RCC 7860 (cell line): Measurements from ENCODE around the gene AMBRA1.
A peak's percentile ranks its signal among the peaks of the same experiment; 100 is the strongest.
"Not testable (repeated sequence)": the region's sequence is repeated elsewhere in the genome, so short reads cannot be mapped to it uniquely, and the experiment has no call there.

Experiments
- DNase-seq: peaks from one replicate; pipeline ENCODE4 v3.0.0-alpha.2; 2015; ENCODE audit warnings: low spot score
- FAIRE-seq: peaks from 2 replicates; lab custom pipeline; 2012; peaks lifted over from hg19 to GRCh38; lab: Jason Lieb, UNC

AMBRA1 gene

DNA sequence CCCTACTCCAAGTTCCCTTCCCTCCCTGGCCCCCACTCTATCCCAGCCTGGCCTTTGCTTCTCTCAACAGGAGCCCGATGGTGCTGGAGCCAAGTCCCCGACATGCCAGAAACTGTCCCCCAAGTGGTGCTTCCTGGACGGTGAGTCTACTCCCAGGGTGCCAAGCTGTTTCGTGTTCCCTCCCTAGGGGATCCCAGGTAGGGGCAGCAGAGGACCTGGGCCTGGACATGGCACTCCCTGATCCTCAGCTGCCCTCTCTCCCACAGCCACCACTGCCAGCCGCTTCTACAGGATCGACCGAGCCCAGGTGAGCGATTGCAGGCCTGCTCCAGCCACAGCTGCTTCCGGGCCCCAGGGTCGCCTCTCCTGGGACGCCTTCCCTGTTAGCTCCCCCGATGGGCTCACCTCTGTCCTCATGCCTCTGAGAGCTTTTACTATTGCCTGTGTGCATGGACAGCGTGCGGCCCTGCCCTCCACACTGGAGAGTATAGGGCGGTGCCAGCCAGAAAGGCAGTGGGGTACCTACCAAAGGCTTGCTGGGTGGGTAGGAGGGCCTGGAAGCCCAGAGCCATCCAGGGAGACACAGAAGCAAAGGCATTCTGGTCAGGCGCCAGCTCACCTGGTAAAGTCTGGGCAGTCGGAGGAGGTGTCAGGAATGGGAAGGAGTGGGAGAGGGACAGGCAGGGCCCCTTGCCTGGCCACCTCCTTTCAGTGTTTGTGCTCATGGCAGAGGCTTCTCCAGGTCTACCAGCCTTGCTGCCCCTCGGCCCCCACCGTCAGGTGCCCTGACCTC lies 217.4 kb downstream of the AMBRA1 start:
- FAIRE-seq: no peak
- DNase-seq: no peak

DNA sequence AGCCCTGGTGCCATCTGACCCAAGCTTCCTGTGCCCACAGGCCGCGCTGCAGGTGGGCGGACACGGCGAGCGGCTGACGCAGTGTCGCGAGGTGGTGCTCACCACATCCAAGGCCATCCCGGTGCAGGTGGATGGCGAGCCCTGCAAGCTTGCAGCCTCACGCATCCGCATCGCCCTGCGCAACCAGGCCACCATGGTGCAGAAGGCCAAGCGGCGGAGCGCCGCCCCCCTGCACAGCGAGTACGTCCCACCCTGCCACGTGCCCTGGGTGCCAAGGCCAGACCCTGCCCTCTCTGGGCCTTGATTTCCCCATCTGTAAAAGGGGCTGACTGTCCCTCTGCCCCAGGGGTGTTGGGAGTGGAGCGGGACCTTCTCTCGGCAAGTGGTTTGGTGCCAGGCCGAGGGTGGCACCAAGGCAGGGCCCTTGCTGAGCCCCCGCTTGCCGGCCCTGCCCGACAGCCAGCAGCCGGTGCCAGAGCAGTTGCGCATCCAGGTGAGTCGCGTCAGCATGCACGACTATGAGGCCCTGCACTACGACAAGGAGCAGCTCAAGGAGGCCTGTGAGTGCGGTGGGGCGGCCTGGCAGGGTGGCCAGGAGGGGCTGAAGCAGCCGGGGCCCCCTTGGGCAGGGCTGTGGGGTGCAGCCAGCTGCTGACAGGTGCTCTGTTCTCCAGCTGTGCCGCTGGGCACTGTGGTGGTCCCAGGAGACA lies 218.3 kb downstream of the AMBRA1 start:
- no peak for FAIRE-seq

DNA sequence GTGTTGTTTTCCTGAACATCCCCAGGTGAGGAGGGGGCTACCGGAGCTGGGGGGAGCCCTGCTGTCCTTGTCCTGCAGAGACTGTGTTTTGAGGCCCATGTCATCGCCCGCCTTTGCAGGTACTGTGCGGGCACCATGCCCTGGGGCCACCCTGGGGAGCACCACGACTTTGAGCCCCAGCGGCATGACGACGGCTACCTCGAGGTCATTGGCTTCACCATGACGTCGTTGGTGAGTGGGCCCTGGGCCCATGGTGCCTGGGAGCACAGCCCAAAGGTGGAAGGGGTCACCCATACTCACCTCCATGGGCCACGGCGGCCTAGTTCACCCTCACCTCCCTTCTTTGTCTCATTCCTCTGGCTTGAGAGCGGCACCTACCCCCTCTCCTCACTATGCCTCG lies 219.0 kb downstream of the AMBRA1 start:
- DNase-seq: no peak
- no peak for FAIRE-seq

More for the DNA sequence above, 218.3 kb downstream of the AMBRA1 start:
- no peak for DNase-seq

DNA sequence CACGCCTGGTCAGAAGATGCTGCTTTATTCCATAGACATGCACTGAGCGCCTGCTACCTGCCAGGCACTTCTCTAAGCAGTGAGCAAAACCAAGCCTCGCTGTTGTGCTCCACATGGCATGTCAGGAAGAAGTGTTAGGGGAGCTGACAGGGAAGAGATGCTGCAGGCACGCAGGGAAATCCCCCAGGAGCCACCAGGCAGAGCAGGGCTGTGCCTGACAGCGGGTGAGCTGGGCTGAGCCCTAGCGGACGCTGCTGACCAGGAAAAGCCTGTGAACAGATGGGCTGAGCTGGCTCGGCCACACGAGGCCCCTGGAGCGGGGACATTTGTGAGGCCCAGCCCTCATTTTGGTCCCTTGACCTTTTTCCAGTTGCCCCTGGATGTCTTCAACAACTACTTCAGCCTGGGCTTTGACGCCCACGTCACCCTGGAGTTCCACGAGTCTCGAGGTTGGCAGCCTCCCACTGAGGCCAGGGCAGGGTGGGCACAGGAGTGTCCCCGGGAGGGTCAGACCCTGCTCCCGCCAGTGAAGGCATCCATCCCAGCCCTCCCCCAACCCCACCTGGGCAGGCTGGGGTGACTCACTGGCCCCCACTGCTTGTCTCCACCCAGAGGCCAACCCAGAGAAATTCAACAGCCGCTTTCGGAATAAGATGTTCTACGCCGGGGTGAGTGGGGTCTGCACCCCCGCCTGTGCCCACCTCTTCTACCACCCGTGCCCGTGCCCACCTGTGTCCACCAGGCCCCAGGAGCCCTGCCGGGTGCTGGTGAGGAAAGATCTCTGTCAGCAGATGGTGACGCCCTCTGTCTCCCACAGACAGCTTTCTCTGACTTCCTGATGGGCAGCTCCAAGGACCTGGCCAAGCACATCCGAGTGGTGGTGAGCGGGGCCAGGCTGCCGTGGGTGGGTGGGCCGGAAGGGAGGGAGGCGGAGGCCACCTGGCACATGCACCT lies 219.8 kb downstream of the AMBRA1 start:
- DNase-seq (no peak), FAIRE-seq (no peak)

DNA sequence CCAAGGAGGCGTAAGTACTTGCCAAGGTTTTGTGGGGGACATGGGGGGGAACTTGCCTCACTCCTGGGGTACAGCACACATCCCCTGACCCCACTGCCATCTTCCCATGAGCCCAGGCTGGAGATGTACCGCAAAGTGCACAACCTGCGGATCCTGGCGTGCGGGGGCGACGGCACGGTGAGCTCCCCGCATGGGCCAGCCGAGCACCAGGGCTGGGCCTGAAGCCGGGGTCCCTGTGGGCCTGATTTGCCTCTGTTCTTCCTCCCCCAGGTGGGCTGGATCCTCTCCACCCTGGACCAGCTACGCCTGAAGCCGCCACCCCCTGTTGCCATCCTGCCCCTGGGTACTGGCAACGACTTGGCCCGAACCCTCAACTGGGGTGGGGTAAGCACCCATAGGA lies 221.3 kb downstream of the AMBRA1 start:
- not testable (repeated sequence) for DNase-seq, FAIRE-seq

DNA sequence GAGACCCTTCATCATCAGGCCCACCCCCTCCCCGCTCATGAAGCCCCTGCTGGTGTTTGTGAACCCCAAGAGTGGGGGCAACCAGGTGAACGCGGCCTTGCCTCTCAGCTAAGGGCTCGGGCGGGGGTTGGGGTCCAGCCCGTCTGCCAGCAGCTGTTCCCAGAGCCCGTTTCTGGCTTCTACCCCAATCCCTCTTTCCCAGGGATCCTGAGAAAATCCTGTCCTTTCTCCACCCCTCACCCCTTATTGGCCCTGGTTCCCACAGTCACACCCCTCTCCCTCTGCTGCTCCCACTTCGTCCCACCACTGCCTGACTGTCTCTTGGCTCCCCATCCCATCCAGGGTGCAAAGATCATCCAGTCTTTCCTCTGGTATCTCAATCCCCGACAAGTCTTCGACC lies 221.7 kb downstream of the AMBRA1 start:
- FAIRE-seq (no peak), DNase-seq (no peak)

DNA sequence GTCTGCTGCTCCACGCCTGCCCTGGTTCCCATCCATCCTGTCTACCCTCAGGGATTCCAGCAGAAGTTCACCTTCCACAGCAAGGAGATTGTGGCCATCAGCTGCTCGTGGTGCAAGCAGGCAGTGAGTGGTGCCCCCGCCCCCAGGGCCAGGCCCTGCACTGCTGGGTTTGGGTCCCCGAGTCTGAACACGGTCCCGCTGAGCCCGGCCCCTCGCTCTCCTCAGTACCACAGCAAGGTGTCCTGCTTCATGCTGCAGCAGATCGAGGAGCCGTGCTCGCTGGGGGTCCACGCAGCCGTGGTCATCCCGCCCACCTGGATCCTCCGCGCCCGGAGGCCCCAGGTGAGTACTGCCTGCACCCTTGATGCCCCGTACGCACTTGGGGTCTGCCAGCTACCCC lies 222.6 kb downstream of the AMBRA1 start:
- not testable (repeated sequence) for DNase-seq, FAIRE-seq

DNA sequence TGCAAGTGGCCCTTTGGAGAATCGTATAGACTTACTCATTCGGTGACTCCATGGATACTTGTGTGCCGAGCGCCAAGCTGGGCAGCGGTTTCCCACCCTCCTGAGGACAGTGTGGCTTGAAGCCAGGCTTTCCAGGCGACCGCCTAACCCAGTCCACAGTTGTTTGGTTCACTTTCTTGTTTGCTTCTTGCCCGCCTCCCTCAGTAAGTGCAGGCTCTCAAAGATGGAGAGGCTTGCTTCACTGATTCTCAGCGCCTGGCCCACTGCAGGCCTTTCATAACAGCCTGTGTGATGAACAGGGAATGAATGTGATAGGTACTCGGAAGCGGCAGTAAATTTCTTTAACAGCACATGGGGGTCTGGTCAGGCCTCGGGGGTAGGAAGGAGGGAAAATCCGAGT lies 223.6 kb downstream of the AMBRA1 start:
- no peak for DNase-seq
- FAIRE-seq: no peak

DNA sequence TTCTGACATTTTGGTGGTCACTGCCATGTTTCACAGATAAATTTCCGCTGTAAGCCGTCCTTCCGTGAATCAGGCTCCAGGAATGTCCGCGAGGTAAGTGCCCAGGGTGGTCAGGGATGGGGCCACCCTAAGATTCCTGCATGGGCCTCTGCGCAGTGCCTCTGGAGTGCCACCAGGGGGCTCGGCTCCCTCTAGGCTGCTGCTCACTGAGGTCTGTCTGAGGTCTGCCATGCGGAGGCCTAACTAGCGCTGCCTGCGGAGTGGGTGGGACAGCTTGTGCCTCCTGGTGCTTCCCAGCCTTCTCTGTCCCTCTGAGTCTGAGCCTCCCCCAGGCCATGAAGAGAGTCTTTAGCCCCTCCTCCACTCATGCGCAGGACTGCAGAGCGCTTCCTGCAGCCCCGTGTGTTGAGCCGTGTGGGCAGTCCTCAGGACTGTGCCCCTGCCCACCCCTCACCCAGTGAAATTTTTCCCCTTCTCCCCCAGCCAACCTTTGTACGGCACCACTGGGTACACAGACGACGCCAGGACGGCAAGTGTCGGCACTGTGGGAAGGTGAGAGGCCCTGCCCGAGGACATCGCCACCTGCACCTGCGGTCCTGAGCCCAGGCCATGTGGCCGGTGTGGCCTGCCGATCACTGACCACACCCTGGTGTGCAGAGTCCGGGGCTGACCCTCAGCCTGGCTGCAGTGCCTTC lies 224.2 kb downstream of the AMBRA1 start:
- FAIRE-seq (no peak), DNase-seq (peak; percentile 82)

DNA sequence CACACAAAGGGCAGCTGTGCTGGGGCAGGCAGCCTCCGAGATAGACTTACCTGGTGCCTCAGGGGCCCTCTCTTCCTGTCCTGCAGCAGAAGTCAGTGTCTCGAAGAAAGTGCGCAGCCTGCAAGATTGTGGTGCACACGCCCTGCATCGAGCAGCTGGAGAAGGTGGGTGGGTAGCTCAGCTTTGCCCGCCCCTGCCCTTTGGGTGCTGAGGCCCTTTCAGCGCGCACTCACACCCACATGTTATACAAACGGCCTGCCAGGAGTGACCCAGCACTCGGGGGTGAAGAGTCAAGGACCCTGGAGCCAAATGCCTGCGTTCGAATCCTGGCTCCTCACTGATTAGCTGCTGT lies 225.9 kb downstream of the AMBRA1 start:
- FAIRE-seq (no peak), DNase-seq (no peak)

DNA sequence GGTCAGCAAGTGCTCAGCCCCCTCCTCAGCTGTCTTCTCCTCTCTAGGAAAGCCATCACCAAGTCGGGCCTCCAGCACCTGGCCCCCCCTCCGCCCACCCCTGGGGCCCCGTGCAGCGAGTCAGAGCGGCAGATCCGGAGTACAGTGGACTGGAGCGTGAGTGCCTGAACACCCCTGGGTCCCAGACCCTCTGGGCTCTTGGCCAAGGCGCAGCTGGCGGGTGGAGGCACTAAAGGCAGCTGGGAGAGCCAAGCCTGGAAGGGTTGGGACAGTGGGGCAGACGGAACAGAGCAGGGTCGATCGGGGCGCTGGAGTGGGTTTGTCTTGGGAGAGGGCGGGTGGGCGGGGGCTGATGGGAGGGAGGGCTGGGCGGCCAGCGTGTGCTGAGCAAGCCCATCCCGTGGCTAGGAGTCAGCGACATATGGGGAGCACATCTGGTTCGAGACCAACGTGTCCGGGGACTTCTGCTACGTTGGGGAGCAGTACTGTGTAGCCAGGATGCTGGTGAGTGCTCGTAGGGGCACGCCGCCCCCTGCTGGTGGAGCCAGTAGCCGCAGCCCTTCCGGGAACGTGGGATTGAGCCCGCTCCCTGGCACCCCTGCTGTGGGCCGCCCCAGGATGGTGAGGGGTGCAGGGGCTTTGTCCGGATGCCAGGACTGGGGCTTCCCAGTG lies 226.4 kb downstream of the AMBRA1 start:
- peak; percentile 8 for DNase-seq
- FAIRE-seq: no peak

DNA sequence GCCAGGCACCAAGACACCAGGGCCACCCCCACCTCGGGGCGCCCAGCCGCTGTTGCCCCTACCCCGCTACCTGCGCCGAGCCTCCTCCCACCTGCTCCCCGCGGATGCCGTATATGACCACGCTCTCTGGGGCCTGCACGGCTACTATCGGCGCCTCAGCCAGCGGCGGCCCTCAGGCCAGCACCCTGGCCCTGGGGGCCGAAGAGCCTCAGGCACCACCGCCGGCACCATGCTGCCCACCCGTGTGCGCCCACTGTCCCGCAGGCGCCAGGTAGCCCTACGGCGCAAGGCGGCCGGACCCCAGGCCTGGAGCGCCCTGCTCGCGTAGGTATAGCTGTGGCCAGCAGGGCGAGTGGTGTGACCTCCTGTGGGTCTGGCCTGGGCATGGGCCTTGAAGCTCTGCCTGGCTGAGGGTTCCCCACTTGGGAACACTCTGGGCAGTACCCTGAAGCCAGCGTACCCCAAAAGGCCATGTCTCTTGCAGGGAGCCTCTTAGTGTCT lies 227.1 kb downstream of the AMBRA1 start:
- FAIRE-seq (no peak), DNase-seq (no peak)

DNA sequence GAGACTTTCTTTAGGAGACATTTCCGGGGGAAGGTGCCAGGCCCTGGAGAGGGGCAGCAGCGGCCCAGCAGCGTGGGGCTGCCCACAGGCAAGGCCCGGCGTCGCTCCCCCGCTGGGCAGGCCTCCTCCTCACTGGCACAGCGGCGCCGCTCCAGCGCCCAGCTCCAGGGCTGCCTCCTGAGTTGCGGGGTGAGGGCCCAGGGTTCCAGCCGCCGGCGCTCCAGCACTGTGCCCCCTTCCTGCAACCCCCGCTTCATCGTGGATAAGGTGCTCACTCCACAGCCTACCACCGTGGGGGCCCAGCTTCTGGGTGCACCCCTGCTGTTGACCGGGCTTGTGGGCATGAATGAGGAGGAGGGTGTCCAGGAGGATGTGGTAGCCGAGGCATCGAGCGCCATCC lies 227.6 kb downstream of the AMBRA1 start:
- no peak for FAIRE-seq

DNA sequence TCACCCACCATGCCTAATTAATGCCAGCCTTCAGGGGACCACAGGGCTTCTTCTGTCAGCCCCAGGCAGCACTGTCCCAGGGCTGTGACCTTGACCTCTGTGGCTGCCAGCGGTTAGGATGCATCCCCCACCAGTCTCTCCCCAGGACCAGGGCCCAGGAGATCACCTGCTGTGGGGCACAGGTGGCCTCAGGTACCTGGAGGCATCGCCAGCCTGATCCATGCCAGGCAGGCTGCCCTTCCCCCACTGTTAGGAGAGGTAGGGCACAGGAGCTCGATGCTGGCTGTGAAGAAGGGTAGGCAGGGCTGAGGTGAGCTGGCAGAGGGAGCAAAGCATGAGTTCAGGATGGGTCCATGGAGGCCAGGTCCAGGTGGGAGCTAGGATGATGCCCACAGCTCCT lies 229.0 kb downstream of the AMBRA1 start:
- FAIRE-seq (no peak), DNase-seq (no peak)

More for the DNA sequence above, 227.6 kb downstream of the AMBRA1 start:
- no peak for DNase-seq

DNA sequence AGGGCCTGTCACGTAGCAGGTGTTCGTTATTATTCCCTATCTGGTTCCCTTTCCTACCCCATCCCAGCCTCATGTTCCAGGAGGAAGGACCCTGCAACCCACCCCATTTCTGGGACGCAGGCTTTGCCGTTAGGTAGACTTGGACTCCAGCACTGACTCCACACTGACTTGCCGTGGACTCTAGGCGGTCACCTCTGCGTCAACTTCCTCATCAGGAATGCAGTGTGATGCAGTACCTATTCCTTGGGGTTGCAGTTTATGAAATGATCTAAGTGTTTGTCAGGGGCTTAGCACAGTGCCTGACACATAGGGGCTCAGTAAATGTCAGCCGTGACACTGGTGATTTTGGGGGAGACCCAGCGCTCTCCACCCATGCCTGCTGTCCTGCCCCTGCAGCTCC lies 229.8 kb downstream of the AMBRA1 start:
- FAIRE-seq: no peak
- DNase-seq: no peak

DNA sequence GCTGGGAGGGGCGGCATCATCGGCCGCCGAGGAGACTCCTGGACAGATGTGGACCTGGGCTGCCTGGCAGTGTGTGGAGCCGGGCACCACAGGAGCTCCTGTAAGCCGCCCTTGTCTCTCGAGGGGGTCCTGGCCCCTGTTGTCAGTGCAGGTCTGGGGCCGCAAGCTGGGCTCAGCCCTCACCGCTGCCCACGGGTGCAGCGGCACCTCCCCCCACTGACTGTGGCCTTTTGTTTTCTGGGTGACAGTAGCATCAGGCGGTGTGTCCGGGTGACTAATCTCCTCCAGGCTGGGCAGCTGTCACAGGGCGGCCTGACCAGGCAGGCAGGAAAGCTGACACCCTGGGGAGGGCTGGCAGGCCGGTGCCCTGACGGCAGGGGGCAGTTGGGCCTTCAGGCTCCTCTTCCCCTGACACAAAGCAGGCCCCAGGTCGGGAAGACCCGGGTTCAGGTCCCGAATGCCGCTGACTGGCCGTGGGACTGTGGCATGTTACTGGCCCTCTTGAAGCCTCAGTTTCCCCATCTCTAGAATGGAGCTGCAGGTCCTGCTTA lies 230.3 kb downstream of the AMBRA1 start:
- DNase-seq: peak; percentile 90
- FAIRE-seq: peak; percentile 58

DNA sequence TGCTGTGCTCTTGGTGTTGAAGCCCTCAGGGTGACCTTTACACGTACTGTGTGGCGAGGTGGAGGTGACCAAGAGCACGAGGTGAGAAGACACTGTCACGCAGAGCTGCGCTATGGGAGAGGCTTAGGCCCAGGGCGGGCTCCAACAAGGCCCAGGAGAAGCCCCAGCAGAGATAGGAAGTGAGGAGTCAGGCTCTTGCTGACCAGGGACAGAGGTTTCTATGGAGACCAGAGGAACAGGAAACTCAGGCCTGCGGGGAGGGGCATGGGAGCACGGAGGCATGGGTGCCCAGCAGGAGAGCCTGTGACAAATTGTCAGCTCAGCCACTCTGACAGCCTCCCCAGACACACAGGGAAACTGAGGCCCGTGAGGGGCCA lies 230.8 kb downstream of the AMBRA1 start:
- FAIRE-seq (no peak), DNase-seq (peak; percentile 94)

DNA sequence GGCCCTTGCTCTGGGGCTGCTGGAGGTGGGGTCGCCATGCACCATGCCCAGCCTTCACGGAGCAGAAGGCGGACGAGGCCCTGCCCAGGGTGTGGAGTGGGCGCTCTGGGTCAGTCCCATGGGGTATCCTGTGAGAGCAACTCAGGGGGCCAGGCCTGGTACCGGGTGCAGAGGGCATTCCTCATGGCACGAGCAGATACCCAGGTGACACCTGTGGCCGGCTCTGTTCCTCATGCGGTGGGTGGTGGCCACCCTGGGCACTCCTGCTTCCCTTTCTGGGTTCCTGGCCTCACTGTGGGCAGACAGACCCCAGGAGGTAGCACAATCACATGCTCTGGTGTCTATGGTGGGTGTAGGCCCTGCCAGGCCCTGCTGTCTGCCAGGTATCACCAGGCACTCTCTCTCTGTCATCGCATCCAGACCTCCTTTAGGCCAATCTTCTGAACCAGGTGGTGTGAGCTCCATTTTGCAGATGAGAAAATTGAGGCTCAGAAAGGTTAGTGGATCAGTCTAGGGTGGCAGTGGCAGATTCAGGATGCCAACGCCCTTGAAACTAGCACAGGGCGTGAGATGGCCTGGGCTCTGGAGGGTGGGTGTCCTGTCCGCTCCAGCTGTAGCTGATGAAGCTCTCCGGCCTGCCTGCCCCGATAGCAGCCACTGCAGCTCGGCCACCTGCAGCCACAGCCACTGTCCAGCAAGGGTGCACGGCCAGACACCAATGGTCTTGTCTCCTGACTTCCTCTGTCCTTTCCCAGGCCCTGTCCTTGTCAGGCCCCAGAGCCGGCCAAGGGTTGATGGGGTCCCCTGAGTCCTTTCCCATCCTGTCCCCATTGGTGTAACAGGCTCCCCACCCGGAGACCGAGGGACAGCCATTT lies 231.4 kb downstream of the AMBRA1 start:
- no peak for DNase-seq

More for the DNA sequence above, 231.4 kb downstream of the AMBRA1 start:
- no peak for FAIRE-seq
